Suprapubic skin (tissue), 4 donors: ENCODE measurements around the gene PIGZ. TPM values are rescaled to one million over a fixed set of nuclear protein-coding genes. Genes with fewer than 3 reads are reported as not detected.

ENCODE experiments used
- DNase-seq, 2 donors: peaks; one replicate each; pipeline ENCODE4 v3.0.0-alpha.2; 2019; ENCODE audit warnings: low spot score in 2 of 2
- H3K27ac ChIP-seq: fragments of 200-600 bp; sonication (generic); one replicate; pipeline ENCODE4 v1.5.1; 2019
- H3K27me3 ChIP-seq: fragments of 200-600 bp; sonication (generic); one replicate; pipeline ENCODE4 v1.5.1; 2019
- H3K36me3 ChIP-seq: fragments of 200-600 bp; sonication (generic); one replicate; pipeline ENCODE4 v1.5.1; 2019
- H3K4me1 ChIP-seq: fragments of 200-600 bp; sonication (generic); one replicate; pipeline ENCODE4 v1.5.1; 2019
- H3K4me3 ChIP-seq: fragments of 200-600 bp; sonication (generic); one replicate; pipeline ENCODE4 v1.5.1; 2019; ENCODE audit warnings: mild to moderate bottlenecking
- H3K9me3 ChIP-seq: fragments of 200-600 bp; sonication (generic); one replicate; pipeline ENCODE4 v1.5.1; 2019
- CTCF ChIP-seq, 2 donors: fragments of 200-600 bp in 1 of 2; fragments of 450-650 bp in 1 of 2; sonication (generic) in 1 of 2; IDR thresholded peaks; one replicate each; pipeline ENCODE4 v1.5.1; 2016 to 2019; ENCODE audit warnings: antibody characterized with exemption in 2 of 2, mild to moderate bottlenecking in 1 of 2, moderate library complexity in 1 of 2
- EP300 ChIP-seq: sonication (generic); formaldehyde crosslinking; IDR thresholded peaks from one replicate; pipeline ENCODE4 v1.6.1; 2017; ENCODE audit warnings: antibody characterized with exemption
- POLR2A ChIP-seq, 2 donors: fragments of 450-650 bp; IDR thresholded peaks; one replicate each; pipeline ENCODE4 v1.6.1; 2017; ENCODE audit warnings: antibody characterized with exemption in 2 of 2, mild to moderate bottlenecking in 2 of 2, moderate library complexity in 2 of 2
- POLR2AphosphoS5 ChIP-seq, 3 donors: sonication (generic); formaldehyde crosslinking; IDR thresholded peaks; one replicate each; pipeline ENCODE4 v1.6.1; 2017; ENCODE audit warnings: antibody characterized with exemption in 3 of 3
- WGBS: methylation state at CpG from one replicate; pipeline ENCODE4 v1.1.5; 2018; 5-methylcytosine and 5-hydroxymethylcytosine counted together
- total RNA-seq, 4 donors: library from RNA; depleted of rRNA; stranded (reverse); fragments of >200 nt; gene quantifications; one replicate each; pipeline ENCODE4 v1.1.0, GENCODE V29; 2016

Gene PIGZ
- total RNA-seq, 4 donors from 2014 or later, result 11.0 to 17.4 (median 13.3) TPM

DNA sequence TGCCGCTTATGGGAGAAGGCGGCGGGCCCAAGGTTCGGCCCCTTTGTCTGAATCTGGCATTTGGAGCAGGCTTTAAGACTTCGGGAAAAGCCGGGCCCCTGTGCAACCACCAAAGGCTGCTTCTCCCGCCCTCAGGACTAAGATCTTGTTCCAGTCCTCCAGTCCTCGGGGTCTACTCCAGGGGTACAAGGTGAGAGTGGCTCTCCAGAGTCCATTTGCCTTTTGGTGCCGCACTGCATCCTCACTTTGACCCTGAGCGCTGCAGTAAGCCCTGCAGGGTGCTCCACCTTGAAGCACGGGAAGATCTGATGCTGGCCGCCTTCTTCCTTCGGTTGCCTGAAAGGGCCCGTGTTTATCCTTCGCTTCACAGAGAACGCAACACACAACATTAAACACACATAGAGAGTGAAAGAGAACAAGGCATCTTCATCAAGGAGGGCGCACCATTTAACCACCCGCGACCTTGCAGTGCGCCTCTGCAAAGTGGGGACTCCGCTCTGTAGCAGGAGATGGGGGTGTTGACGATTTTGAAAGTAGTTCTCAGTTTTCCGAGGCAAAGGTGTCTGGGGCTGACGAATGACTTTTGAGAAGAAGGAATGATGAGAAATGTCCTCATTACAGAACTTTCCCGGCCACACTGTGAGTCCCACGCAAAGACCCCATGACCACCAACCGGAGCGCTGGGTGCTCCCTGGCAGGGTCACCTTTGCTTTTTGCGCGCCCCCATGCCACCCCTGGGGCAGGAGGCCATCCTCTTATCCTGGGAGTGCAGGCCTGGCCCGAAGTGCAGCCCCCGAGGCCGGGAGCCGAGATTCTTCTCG lies 1.0 kb downstream of the PIGZ start:
- TF ChIP-seq CTCF (IDR thresholded peaks at IDR 0.05) (no peak), POLR2AphosphoS5 (IDR thresholded peaks at IDR 0.05) (no peak), POLR2A (IDR thresholded peaks at IDR 0.05) (no peak), EP300 (no peak)
- 95% methylated on average over 21 of the region's 35 CpGs for WGBS
- Histone ChIP-seq H3K4me3 (peak overlapping the region; percentile 95), H3K9me3 (no peaks in the 10 kb centered on the region), H3K36me3 (peaks cover 8% of the 10 kb centered on the region), H3K27me3 (no peaks in the 10 kb centered on the region), H3K27ac (no peak overlapping the region), H3K4me1 (peaks cover 15% of the 10 kb centered on the region)
- DNase-seq, result peak in 1 of 2 donors; percentile 59

DNA sequence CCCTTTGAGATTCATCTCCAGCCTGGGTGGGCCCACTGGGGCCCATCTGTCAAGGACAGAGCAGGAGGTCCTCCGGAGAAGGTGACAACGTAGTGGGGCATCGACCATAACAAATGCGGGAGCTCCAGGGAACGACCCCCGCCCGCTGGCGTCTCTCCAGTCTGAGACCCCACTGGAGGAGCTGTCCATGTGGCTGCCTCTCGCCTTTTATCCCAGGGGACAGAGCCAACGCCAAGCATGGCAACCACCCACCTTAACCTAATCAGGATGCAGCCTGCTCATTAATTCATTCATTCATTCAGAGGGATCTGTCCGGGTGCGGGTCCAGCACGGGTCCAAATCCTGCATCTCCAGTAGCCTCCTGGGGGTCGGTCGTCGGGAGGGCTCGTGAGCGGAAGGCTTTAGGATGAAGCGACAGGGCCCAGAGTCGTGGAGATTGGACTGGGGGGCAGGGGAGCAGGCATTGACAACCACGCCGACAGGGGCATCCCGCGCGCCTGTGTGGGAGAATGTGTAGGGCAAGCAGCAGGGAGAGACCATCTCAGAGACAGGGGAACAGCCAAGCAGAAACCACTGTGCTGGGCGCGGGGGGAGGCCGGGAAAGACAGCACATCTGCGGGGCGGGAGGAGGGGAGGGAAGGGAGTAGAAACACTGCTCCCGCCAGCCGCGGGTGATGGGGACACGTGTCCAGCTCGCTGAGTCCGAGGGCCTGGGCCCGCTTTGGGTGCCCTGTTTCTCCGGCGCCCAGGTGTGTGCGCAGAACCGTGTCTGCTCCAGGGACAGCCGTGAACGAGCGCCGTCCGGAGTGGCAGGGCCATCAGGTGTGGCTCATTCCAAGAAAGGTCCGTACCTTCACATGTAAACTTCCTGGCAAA lies 1.9 kb downstream of the PIGZ start:
- TF ChIP-seq EP300, result no peak
- TF ChIP-seq POLR2A (IDR thresholded peaks at IDR 0.05), result no peak
- no peak for TF ChIP-seq POLR2AphosphoS5 (IDR thresholded peaks at IDR 0.05)
- TF ChIP-seq CTCF (IDR thresholded peaks at IDR 0.05), result no peak
- Histone ChIP-seq H3K4me1 (peaks cover 15% of the 10 kb centered on the region), H3K36me3 (peaks cover 8% of the 10 kb centered on the region), H3K9me3 (no peaks in the 10 kb centered on the region), H3K27ac (no peak overlapping the region), H3K4me3 (no peak overlapping the region), H3K27me3 (no peaks in the 10 kb centered on the region)
- 79% methylated on average over 26 of the region's 47 CpGs for WGBS
- DNase-seq, result peak in 1 of 2 donors; percentile 61

GRCh38 chr3:196965804-196966173 lies 2.8 kb downstream of the PIGZ start:
- Histone ChIP-seq H3K36me3 (peaks cover 8% of the 10 kb centered on the region), H3K9me3 (no peaks in the 10 kb centered on the region), H3K27me3 (no peaks in the 10 kb centered on the region), H3K27ac (no peak overlapping the region), H3K4me3 (no peak overlapping the region), H3K4me1 (peaks cover 15% of the 10 kb centered on the region)
- 93% methylated on average over 10 of the region's 10 CpGs for WGBS
- TF ChIP-seq POLR2AphosphoS5 (IDR thresholded peaks at IDR 0.05), result no peak
- TF ChIP-seq EP300, result no peak
- no peak for TF ChIP-seq CTCF (IDR thresholded peaks at IDR 0.05)
- TF ChIP-seq POLR2A (IDR thresholded peaks at IDR 0.05), result no peak
- DNase-seq, result no peak

DNA sequence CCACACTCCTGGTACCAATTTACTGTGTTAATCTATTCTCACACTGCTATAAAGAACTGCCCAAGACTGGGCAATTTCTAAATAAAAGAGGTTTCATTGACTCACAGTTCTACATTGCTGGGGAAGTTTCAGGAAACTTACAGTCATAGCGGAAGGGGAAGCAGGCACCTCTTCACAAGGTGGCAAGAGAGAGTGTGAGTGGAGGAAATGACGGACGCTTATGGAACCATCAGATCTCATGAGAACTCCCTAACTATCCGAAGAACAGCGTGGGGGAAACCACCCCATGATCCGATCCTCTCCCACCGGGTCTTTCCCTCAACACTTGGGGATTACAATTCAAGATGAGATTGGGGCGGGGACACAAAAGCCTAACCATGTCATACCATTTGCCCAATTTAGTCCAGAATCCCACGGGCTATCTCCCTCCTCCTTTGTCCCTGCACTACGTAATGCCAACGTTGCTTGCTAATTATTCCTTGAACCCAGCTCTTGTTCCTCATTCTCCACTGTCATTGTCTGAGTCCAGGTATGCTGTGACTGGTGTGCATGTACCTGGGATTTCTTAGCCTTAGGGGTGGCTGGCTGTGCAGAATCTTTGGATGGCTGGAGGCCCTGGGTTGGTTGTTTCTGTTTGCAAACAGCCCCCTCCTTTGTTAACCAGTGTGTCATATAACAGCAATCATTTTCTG lies 3.4 kb downstream of the PIGZ start:
- TF ChIP-seq CTCF (IDR thresholded peaks at IDR 0.05) (no peak), POLR2AphosphoS5 (IDR thresholded peaks at IDR 0.05) (no peak), EP300 (no peak), POLR2A (IDR thresholded peaks at IDR 0.05) (no peak)
- 93% methylated on average over 11 of the region's 11 CpGs for WGBS
- Histone ChIP-seq H3K9me3 (no peaks in the 10 kb centered on the region), H3K4me3 (no peak overlapping the region), H3K36me3 (peaks cover 8% of the 10 kb centered on the region), H3K4me1 (peaks cover 15% of the 10 kb centered on the region), H3K27ac (no peak overlapping the region), H3K27me3 (no peaks in the 10 kb centered on the region)
- no peak for DNase-seq
